AG09319 (cell line): ENCODE results near the gene SRGN.
"Not testable (repeated sequence)": the region's sequence is repeated elsewhere in the genome, so short reads cannot be mapped to it uniquely, and the experiment has no call there.

ENCODE experiments used
- DNase-seq: peaks from one replicate; pipeline ENCODE4 v3.0.0-alpha.2; 2010; ENCODE audit warnings: low read depth; ENCODE audit errors: extremely low read depth
- TF ChIP-seq, protein P1 (sequence below): IDR thresholded peaks from 2 replicates; pipeline ENCODE4 v1.5.1; 2011; ENCODE audit warnings: low read depth, mild to moderate bottlenecking, inconsistent platforms, low read length, moderate library complexity

Gene SRGN, protein sequence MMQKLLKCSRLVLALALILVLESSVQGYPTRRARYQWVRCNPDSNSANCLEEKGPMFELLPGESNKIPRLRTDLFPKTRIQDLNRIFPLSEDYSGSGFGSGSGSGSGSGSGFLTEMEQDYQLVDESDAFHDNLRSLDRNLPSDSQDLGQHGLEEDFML

DNA sequence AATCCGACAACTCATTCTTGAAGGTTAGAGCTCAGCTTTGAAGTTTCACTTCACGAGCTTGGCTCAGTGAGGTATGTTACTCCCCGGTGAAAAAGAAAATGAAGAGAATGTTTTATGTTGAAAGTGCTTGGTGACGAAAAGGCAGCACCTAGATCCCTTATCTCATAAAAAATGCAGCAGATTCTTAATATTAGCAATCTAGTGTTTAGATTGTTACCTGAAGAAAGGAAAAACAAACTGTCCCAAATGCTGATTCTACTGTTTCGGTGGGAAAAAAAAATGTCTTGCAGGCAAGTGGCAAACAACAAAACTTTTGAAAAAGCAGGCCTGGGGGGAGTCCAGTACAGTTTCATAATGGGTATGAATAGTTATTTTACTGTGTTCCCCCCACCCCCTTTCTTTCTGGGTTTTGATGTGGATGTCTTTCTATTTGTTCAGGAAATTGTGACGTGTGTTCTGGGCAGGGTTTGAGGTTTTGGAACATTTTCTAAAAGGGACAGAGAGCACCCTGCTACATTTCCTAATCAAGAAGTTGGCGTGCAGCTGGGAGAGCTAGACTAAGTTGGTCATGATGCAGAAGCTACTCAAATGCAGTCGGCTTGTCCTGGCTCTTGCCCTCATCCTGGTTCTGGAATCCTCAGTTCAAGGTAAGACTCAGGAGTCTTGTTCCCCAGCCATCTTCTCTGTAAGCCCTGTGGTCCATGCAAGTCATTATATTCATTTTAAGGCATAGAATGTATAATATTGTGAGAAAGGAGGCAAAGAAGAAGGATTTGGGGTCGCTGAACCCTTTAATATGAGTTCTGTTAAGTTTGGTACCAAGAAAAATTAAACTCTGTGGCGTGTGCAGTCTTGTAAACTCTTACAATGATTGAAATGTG, at the start of gene SRGN:
SRGN (plus strand) TSS at position 514 of the 881 bp plus-strand sequence; CDS start at position 569, 55 bp downstream.
- DNase-seq = peak; percentile 35
- TF ChIP-seq, protein P1, sequence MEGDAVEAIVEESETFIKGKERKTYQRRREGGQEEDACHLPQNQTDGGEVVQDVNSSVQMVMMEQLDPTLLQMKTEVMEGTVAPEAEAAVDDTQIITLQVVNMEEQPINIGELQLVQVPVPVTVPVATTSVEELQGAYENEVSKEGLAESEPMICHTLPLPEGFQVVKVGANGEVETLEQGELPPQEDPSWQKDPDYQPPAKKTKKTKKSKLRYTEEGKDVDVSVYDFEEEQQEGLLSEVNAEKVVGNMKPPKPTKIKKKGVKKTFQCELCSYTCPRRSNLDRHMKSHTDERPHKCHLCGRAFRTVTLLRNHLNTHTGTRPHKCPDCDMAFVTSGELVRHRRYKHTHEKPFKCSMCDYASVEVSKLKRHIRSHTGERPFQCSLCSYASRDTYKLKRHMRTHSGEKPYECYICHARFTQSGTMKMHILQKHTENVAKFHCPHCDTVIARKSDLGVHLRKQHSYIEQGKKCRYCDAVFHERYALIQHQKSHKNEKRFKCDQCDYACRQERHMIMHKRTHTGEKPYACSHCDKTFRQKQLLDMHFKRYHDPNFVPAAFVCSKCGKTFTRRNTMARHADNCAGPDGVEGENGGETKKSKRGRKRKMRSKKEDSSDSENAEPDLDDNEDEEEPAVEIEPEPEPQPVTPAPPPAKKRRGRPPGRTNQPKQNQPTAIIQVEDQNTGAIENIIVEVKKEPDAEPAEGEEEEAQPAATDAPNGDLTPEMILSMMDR = no peak

DNA sequence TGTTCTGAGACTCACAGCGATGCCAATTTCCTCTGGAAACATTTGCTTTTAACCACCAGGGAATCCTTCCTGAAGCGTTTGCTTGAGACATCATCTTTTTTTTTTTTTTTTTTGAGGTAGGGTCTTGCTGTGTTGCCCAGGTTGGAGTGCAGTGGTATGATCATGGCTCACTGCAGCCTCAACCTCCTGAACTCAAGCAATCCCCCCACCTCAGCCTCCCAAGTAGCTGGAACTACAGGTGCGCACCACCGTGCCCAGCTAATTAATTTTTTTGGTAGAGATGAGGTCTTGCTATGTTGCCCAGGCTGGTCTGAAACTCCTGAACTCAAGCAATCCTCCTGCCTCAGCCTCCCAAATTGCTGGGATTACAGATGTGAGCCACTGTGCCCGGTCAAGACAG, 47.0 kb upstream of the SRGN start:
- DNase-seq = not testable (repeated sequence)

DNA sequence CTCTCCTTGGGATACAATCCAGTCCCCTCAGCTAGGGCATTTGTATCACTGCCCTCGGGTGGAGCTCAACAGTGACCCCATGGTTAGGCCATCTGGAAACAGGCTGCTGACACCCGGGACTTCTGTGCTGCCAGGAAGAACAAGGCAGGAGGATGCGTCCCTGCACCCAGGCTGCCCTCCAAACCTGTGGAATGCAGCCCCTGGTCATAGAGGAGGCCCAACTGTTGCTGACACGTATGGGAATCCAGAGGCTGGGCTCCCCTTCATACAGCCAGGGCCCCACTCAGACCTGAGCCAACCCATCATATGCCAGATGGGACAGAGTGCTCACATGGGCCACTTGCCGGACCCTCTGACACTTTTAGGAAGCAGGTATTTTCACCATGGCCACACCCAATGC, 45.5 kb upstream of the SRGN start:
- no peak for DNase-seq
- TF ChIP-seq, protein P1 = no peak

DNA sequence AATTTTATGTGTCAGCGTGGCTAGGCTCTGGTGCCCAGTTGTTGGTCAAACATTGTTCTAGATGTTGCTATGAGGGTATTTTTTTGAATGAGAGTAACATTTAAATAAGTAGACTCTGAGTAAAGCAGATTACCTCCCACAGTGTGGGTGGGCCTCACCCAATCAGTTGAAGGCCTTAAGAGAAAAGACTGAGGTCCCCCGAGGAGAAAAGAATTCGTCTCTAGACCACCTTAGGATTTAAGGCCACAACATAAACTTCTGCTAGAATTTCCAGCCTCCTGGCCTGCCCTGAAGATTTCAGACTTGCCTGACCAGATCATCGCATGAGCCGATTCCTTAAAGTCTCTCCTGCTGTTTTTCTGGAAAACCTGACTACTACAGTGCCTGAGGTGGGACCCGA, 45.1 kb upstream of the SRGN start:
- TF ChIP-seq, protein P1 = no peak
- no peak for DNase-seq

DNA sequence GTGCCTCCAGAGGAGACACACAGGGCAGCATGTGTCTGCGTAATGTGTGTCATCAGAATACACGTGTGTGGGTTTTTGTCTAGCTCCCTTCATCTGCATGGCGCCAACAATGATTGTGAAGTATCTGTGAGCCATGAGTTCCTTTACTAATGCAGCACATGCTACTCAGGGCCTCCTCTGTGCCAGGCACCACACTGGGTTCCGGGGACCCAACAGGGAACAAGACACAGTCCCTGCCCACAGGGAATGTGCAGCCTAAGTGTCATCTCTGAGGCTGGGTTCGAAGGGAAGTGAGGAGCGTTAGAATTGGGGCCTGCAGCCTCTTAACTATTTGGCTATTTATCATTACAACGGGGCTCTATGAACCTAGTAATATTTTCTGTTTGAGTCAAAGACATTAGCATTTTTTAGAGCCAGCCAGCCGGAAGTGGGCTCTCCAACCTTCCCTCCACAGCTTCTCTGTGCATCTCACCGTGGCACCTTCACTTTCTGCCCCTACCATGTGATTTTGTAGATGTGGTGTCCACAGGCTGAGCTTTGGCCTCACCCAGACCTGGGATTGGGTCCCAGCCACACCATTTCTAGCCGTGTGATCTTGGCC, 43.9 kb upstream of the SRGN start:
- TF ChIP-seq, protein P1 = no peak

DNA sequence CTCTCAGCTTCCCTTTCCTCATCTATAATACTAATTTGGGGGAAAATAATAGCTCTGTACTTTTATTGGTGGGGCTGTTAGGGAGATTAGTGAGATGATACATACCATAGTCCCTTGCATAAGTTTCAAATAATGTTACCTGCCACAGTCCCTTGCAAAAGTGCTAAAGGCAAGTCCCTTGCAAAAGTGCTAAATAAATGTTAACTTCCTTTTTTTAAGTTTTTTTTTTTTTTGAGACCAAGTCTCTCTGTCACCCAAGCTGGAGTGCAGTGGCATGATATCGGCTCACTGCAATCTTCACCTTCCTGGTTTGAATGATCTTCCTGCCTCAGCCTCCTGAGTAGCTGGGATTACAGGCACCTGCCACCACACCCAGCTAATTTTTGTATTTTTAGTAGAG, 43.4 kb upstream of the SRGN start:
- no peak for DNase-seq
- TF ChIP-seq, protein P1 = no peak

More for the DNA sequence above, 43.9 kb upstream of the SRGN start:
- DNase-seq = no peak

DNA sequence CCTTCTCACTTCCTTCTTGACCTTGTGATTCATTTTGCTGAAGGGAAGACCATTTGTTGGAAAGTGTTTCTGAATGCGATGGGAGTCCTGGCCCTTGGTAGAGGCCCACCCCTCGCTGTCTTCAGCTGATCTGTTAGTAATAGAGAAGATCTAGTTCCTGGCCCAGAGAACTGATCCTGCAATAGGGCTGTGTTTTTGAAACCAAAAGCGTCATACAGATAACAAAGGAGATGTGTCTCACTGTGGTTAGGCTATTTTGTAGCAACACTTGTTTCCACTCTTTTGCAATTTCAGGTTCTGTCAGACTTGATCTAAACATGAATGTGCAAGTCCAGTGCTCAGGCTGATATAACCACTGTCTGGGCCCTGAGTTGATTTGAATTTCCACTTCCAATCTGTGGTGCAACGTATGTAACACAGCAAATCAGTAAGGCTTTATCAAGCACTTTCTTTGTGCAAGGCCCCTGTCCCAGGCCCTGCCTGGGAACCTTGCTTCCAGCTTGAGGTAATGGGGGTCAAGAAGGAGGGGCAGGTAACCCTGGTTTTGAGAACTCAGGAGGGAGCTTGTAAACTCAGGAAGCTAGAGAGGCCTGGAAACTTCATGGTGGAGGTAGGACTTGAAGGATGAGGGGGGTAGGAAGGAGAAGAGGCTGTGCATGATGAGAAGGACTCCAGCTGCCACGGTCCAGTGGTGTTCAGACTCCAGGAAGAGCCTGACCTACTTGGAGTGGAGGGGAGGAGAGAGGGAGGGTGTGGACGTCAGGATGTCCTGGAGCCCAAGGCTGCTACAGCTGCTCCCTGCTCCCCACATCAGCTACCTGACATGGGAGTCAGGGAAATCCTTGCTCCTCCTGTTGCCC, 42.2 kb upstream of the SRGN start:
- DNase-seq = no peak

More for the DNA sequence above, 42.2 kb upstream of the SRGN start:
- TF ChIP-seq, protein P1 = no peak
